ENCODE data around the gene KCNK7. TPM values are rescaled to one million over a fixed set of nuclear protein-coding genes. Genes with fewer than 3 reads are reported as not detected.

The KCNK7 gene
- polyA plus RNA-seq, 1 of the 3 experiments (the other 2 are of a cell fraction): 0.58 TPM

DNA sequence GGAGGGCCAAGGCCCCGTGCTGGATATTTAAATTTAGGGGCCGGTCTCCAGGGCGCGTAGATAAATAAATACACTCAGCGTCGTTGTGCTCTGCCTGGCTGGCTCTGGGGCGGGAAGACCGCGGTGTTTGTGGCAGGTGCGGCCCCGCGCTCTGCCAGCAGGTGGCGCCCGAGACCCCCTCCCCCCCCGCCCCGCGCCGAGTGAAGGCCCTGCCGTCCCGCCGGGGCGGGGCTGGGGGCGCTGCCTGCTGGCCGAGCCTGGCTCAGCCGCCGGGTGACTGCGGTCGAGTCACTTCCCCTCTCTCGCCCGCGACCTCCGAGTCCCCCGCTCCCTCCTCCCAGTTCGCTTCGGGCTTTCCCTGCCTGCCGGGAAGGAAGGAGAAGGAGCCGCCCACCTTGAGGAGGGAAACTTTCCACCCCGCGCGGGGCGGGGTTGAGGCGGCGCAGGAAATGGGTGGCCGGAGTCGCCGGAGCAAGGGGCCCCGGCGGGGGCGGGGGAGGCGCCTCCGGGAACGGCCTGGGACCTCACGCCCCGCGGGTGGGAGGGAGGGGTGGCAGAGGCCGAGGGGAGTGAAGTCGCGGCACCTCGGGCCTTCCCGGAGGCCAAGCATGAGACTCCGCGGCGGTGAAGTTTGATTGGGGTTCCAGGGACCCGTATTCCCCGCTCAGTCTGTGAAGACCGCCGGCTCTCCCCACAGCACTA is 21.3 kb downstream of the KCNK7 start:
- H3K27ac ChIP-seq (ENCODE audit: low read depth in 2 of 2, low read length in 1 of 2): peak overlapping the region; percentile 56 to 58
- H3K36me3 ChIP-seq (replicated peaks in 1 of 2; ENCODE audit: control insufficient read depth in 1 of 2, insufficient read depth in 2 of 2, low read length in 1 of 2): peaks cover 12 to 13% of the 10 kb centered on the region in 2 experiments
- H3F3A ChIP-seq (replicated peaks; ENCODE audit: insufficient read depth): peaks cover 42% of the 10 kb centered on the region
- H3K4me1 ChIP-seq (ENCODE audit: control insufficient read depth in 1 of 2, insufficient read depth in 2 of 2, low read depth in 1 of 2, low read length in 1 of 2): peaks cover 45 to 55% of the 10 kb centered on the region in 2 experiments; a peak in 3 of 4 replicates
- peaks cover 63% of the 10 kb centered on the region for H3K79me2 ChIP-seq (ENCODE audit: insufficient read depth)
- TF ChIP-seq RAD21 (IDR thresholded peaks at IDR 0.05; ENCODE audit: low read length): peak; percentile 26; the same call in 1 of the 2 replicates
- peak; percentile 59 for TF ChIP-seq CTCF (IDR thresholded peaks at IDR 0.05)
- TF ChIP-seq, protein P1, sequence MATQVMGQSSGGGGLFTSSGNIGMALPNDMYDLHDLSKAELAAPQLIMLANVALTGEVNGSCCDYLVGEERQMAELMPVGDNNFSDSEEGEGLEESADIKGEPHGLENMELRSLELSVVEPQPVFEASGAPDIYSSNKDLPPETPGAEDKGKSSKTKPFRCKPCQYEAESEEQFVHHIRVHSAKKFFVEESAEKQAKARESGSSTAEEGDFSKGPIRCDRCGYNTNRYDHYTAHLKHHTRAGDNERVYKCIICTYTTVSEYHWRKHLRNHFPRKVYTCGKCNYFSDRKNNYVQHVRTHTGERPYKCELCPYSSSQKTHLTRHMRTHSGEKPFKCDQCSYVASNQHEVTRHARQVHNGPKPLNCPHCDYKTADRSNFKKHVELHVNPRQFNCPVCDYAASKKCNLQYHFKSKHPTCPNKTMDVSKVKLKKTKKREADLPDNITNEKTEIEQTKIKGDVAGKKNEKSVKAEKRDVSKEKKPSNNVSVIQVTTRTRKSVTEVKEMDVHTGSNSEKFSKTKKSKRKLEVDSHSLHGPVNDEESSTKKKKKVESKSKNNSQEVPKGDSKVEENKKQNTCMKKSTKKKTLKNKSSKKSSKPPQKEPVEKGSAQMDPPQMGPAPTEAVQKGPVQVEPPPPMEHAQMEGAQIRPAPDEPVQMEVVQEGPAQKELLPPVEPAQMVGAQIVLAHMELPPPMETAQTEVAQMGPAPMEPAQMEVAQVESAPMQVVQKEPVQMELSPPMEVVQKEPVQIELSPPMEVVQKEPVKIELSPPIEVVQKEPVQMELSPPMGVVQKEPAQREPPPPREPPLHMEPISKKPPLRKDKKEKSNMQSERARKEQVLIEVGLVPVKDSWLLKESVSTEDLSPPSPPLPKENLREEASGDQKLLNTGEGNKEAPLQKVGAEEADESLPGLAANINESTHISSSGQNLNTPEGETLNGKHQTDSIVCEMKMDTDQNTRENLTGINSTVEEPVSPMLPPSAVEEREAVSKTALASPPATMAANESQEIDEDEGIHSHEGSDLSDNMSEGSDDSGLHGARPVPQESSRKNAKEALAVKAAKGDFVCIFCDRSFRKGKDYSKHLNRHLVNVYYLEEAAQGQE (IDR thresholded peaks at IDR 0.05; ENCODE audit: low read depth, low read length): no peak
- TF ChIP-seq SIN3A (IDR thresholded peaks at IDR 0.05; ENCODE audit: borderline replicate concordance, low read depth, low read length): peak; percentile 63; the same call in 1 of the 2 replicates
- TF ChIP-seq SMC3 (IDR thresholded peaks at IDR 0.05; ENCODE audit: low read depth, low read length): 0 out of 2 replicates have a peak, but pooled peaks have one; percentile 32
- CTCF ChIA-PET: interaction anchor here (1.2 to 13.6 kb wide), 11 partner anchors 8 to 65 kb away, joined by 3 to 295 read pairs (median 7); partner anchors contain the start of genes KCNK7, LTBP3, MAP3K11 and SIPA1
- peak overlapping the region; percentile 76 to 99 for H3K4me3 ChIP-seq (ENCODE audit: low read depth in 2 of 2, low read length in 1 of 2)
- POLR2A ChIA-PET: no interaction called here
- peak overlapping the region; percentile 66; the same call in 1 of the 2 replicates for H3K9ac ChIP-seq
- 0% methylated on average over 3 of the region's 67 CpGs for WGBS (ENCODE audit: low lambda C conversion rate)
- H3K9me2 ChIP-seq: no peaks in the 10 kb centered on the region
- H3K27me3 ChIP-seq (ENCODE audit: insufficient read depth): no peaks in the 10 kb centered on the region
- no peak overlapping the region for H2AFZ ChIP-seq (ENCODE audit: low read depth)
- no peaks in the 10 kb centered on the region for H3K9me3 ChIP-seq
- H4K20me1 ChIP-seq (ENCODE audit: insufficient read depth): peaks cover 25% of the 10 kb centered on the region
- DNase-seq: peak; percentile 98
- peak overlapping the region; percentile 83 for H3K4me2 ChIP-seq

GRCh38 chr11:65573391-65574079 is 22.1 kb downstream of the KCNK7 start:
- Histone ChIP-seq H3F3A (replicated peaks; ENCODE audit: insufficient read depth) (peaks cover 50% of the 10 kb centered on the region), H3K4me2 (peak overlapping the region; percentile 83), H3K9ac (peak overlapping the region; percentile 66; the same call in 1 of the 2 replicates), H3K9me3 (no peaks in the 10 kb centered on the region), H3K4me1 (ENCODE audit: control insufficient read depth in 1 of 2, insufficient read depth in 2 of 2, low read depth in 1 of 2, low read length in 1 of 2) (peaks cover 53 to 62% of the 10 kb centered on the region in 2 experiments; a peak in 3 of 4 replicates), H4K20me1 (ENCODE audit: insufficient read depth) (peaks cover 22% of the 10 kb centered on the region), H2AFZ (ENCODE audit: low read depth) (no peak overlapping the region), H3K79me2 (ENCODE audit: insufficient read depth) (peaks cover 67% of the 10 kb centered on the region), H3K27me3 (ENCODE audit: insufficient read depth) (no peaks in the 10 kb centered on the region), H3K27ac (ENCODE audit: low read depth in 2 of 2, low read length in 1 of 2) (peak overlapping the region; percentile 24 to 54; a peak in 2 of 4 replicates), H3K4me3 (ENCODE audit: low read depth in 2 of 2, low read length in 1 of 2) (peak overlapping the region; percentile 76 to 99), H3K9me2 (no peaks in the 10 kb centered on the region), H3K36me3 (replicated peaks in 1 of 2; ENCODE audit: control insufficient read depth in 1 of 2, insufficient read depth in 2 of 2, low read length in 1 of 2) (peaks cover 9 to 11% of the 10 kb centered on the region in 2 experiments)
- WGBS (ENCODE audit: low lambda C conversion rate): 52% methylated on average over 8 of the region's 22 CpGs
- no peak for TF ChIP-seq NFIC (IDR thresholded peaks at IDR 0.05; ENCODE audit: borderline replicate concordance)
- no peak for TF ChIP-seq POLR2AphosphoS5 (IDR thresholded peaks at IDR 0.05; ENCODE audit: low read depth, low read length)
- TF ChIP-seq, protein P2, sequence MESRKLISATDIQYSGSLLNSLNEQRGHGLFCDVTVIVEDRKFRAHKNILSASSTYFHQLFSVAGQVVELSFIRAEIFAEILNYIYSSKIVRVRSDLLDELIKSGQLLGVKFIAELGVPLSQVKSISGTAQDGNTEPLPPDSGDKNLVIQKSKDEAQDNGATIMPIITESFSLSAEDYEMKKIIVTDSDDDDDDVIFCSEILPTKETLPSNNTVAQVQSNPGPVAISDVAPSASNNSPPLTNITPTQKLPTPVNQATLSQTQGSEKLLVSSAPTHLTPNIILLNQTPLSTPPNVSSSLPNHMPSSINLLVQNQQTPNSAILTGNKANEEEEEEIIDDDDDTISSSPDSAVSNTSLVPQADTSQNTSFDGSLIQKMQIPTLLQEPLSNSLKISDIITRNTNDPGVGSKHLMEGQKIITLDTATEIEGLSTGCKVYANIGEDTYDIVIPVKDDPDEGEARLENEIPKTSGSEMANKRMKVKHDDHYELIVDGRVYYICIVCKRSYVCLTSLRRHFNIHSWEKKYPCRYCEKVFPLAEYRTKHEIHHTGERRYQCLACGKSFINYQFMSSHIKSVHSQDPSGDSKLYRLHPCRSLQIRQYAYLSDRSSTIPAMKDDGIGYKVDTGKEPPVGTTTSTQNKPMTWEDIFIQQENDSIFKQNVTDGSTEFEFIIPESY (IDR thresholded peaks at IDR 0.05; ENCODE audit: borderline replicate concordance, low read depth): no peak
- TF ChIP-seq, protein P3, sequence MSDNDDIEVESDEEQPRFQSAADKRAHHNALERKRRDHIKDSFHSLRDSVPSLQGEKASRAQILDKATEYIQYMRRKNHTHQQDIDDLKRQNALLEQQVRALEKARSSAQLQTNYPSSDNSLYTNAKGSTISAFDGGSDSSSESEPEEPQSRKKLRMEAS (IDR thresholded peaks at IDR 0.05; ENCODE audit: low read depth): no peak
- no peak for TF ChIP-seq USF2 (IDR thresholded peaks at IDR 0.05; ENCODE audit: borderline replicate concordance, low read depth, low read length)
- ChIA-PET CTCF (interaction anchor here (0.5 to 13.6 kb wide), 20 partner anchors 9 to 1480 kb away, joined by 3 to 295 read pairs (median 6); partner anchors contain the start of genes KCNK7, LTBP3, MAP3K11 and SIPA1), POLR2A (interaction anchor here (1.0 to 2.0 kb wide), 5 partner anchors 14 to 40 kb away, joined by 3 to 10 read pairs (median 4); partner anchors contain the start of gene LTBP3)
- DNase-seq: no peak

Measured in SK-N-SH (cell line).